Upper lobe of left lung (tissue), 6 donors: Measurements from ENCODE around the gene BRDT. TPM values are rescaled to one million over a fixed set of nuclear protein-coding genes. Genes with fewer than 3 reads are reported as not detected.

Experiments used
- ATAC-seq, 2 donors: fragments of 200-7000 bp; cut with Tn5 transposase; one replicate each; pipeline ENCODE4 v1.9.1; 2022; ENCODE audit warnings: mild to moderate bottlenecking in 2 of 2, moderate library complexity in 2 of 2; ENCODE audit not compliant: low FRiP score in 2 of 2
- DNase-seq, 2 donors: peaks; one replicate each; pipeline ENCODE4 v3.0.0-alpha.2; 2019 to 2020
- H3K27ac ChIP-seq, 4 donors: fragments of 200-600 bp; sonication (generic); one replicate each; pipeline ENCODE4 v1.5.1; 2016 to 2019
- H3K27me3 ChIP-seq, 4 donors: fragments of 200-600 bp; sonication (generic); one replicate each; pipeline ENCODE4 v1.5.1; 2017 to 2019
- H3K36me3 ChIP-seq, 4 donors: fragments of 200-600 bp; sonication (generic); one replicate each; pipeline ENCODE4 v1.5.1; 2016 to 2019
- H3K4me1 ChIP-seq, 4 donors: fragments of 200-600 bp; sonication (generic); one replicate each; pipeline ENCODE4 v1.5.1; 2018 to 2019
- H3K4me3 ChIP-seq, 4 donors: fragments of 200-600 bp; sonication (generic); one replicate each; pipeline ENCODE4 v1.5.1; 2017 to 2019; ENCODE audit warnings: mild to moderate bottlenecking in 2 of 4, moderate library complexity in 1 of 4
- H3K9me3 ChIP-seq, 4 donors: fragments of 200-600 bp; sonication (generic); one replicate each; pipeline ENCODE4 v1.5.1; 2018 to 2019
- EP300 ChIP-seq, 4 donors: sonication (generic); formaldehyde crosslinking; IDR thresholded peaks; one replicate each; pipeline ENCODE4 v1.5.1; 2017; ENCODE audit warnings: antibody characterized with exemption in 4 of 4, control low read depth in 2 of 4
- POLR2A ChIP-seq, 4 donors: fragments of 450-650 bp; IDR thresholded peaks; one replicate each; pipeline ENCODE4 v1.5.1; 2016 to 2017; ENCODE audit warnings: antibody characterized with exemption in 4 of 4, mild to moderate bottlenecking in 2 of 4
- POLR2AphosphoS5 ChIP-seq, 2 donors: sonication (generic); formaldehyde crosslinking; IDR thresholded peaks; one replicate each; pipeline ENCODE4 v1.5.1; 2017; ENCODE audit warnings: antibody characterized with exemption in 2 of 2
- WGBS, 2 donors: methylation state at CpG; one replicate each; pipeline ENCODE4 v1.1.5; 2017 to 2018; 5-methylcytosine and 5-hydroxymethylcytosine counted together
- total RNA-seq, 6 donors: library from RNA; depleted of rRNA in 4 of 6; stranded (reverse); fragments of >200 nt in 4 of 6; gene quantifications; one replicate each; pipeline versions ENCODE4 v1.1.0 to v1.2.1, GENCODE V29; 2016 to 2021
- TF ChIP-seq, protein P1 (sequence below), 6 experiments: fragments of 450-650 bp in 4 of 6; fragments of 200-600 bp in 2 of 6; sonication (generic) in 2 of 6; IDR thresholded peaks; one replicate each; pipeline ENCODE4 v1.5.1; 2016 to 2019; ENCODE audit warnings: antibody characterized with exemption in 6 of 6
- donor health status: DM: no; HTN: no; CAD: no; lungs with moderate emphysema.
- donor health status: DM: no; HTN: yes; CAD: no; lungs with severe emphysema.

The BRDT gene
- total RNA-seq, 6 donors from 2014 or later = not detected

- 92 to 96% methylated on average over 2 to 3 of the region's 3 CpGs for WGBS, 2 donors
- Histone ChIP-seq H3K27me3 (no peaks in the 10 kb centered on the region), H3K4me1 (no peaks in the 10 kb centered on the region), H3K27ac (no peak overlapping the region), H3K36me3 (no peaks in the 10 kb centered on the region), H3K9me3 (no peaks in the 10 kb centered on the region), H3K4me3 (no peak overlapping the region)
- ATAC-seq (no peak), DNase-seq (no peak)
- TF ChIP-seq POLR2AphosphoS5 (IDR thresholded peaks at IDR 0.05) = no peak
- TF ChIP-seq, protein P1, sequence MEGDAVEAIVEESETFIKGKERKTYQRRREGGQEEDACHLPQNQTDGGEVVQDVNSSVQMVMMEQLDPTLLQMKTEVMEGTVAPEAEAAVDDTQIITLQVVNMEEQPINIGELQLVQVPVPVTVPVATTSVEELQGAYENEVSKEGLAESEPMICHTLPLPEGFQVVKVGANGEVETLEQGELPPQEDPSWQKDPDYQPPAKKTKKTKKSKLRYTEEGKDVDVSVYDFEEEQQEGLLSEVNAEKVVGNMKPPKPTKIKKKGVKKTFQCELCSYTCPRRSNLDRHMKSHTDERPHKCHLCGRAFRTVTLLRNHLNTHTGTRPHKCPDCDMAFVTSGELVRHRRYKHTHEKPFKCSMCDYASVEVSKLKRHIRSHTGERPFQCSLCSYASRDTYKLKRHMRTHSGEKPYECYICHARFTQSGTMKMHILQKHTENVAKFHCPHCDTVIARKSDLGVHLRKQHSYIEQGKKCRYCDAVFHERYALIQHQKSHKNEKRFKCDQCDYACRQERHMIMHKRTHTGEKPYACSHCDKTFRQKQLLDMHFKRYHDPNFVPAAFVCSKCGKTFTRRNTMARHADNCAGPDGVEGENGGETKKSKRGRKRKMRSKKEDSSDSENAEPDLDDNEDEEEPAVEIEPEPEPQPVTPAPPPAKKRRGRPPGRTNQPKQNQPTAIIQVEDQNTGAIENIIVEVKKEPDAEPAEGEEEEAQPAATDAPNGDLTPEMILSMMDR (IDR thresholded peaks at IDR 0.05) = no peak
- no peak for TF ChIP-seq EP300 (IDR thresholded peaks at IDR 0.05)
- TF ChIP-seq POLR2A (IDR thresholded peaks at IDR 0.05) = no peak
Measured at GRCh38 chr1:91944087-91944486, 5.1 kb upstream of the BRDT start.

GRCh38 chr1:91948097-91948496, 1.1 kb upstream of the BRDT start:
- no peak for ATAC-seq
- Histone ChIP-seq H3K4me1 (no peaks in the 10 kb centered on the region), H3K4me3 (peak overlapping the region in 1 of 4 donors; percentile 11), H3K9me3 (no peaks in the 10 kb centered on the region), H3K27me3 (no peaks in the 10 kb centered on the region), H3K27ac (peak overlapping the region in 2 of 4 donors; percentile 6 to 44), H3K36me3 (no peaks in the 10 kb centered on the region)
- 59 to 62% methylated on average over 4 of the region's 4 CpGs for WGBS, 2 donors
- no peak for DNase-seq
- TF ChIP-seq POLR2A (IDR thresholded peaks at IDR 0.05) (no peak), POLR2AphosphoS5 (IDR thresholded peaks at IDR 0.05) (no peak), EP300 (IDR thresholded peaks at IDR 0.05) (no peak)
- TF ChIP-seq, protein P1 (IDR thresholded peaks at IDR 0.05) = no peak

DNA sequence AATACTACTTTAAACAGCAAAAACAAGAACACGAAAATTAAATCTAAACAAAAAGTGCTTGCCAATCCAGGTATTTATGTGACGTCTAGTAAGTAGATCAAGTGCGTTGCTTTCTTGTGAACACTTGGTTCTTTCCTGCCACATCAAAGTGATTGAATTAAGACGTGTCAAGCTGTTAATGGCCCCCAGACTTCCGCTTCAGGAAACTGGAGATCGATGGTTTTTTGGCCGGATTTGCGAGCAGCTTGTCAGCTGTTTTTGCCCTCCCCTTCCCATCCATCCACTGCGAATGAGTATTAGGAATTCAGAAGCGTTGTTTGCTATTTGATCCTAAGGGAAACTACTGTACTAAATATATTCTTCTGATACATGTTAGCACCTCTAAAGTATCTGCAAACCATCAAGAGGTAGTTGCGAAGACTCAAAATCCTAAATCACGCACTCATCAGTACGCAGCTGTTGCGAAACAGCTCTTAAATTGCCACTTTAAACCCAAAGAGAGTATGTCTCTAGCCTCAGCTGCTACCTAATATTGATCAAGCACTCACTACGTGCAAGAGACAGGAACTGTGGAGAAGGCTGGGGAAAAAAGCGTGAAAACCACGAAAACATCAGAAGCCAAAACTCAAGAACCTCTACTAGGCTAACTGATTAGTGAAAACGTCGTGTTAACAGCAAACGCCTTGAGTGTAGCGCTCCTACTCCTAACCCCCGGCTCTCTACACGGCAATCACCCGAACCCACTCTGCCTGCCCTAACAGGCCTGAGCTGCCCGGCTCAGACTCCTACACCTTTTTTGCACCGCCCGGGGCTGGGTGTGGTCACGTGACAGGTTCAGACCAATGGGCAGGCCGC, 473 bp upstream of the BRDT start:
- Histone ChIP-seq H3K27me3 (no peaks in the 10 kb centered on the region), H3K4me3 (peak overlapping the region in 1 of 4 donors; percentile 11), H3K27ac (peak overlapping the region in 1 of 4 donors; percentile 44), H3K9me3 (no peaks in the 10 kb centered on the region), H3K36me3 (no peaks in the 10 kb centered on the region), H3K4me1 (no peaks in the 10 kb centered on the region)
- DNase-seq = no peak
- 62 to 63% methylated on average over 25 to 29 of the region's 29 CpGs for WGBS, 2 donors
- TF ChIP-seq, protein P1 (IDR thresholded peaks at IDR 0.05) = no peak
- TF ChIP-seq POLR2AphosphoS5 (IDR thresholded peaks at IDR 0.05) (no peak), POLR2A (IDR thresholded peaks at IDR 0.05) (no peak), EP300 (IDR thresholded peaks at IDR 0.05) (no peak)
- ATAC-seq = peak; percentile 30 to 52

GRCh38 chr1:91952187-91952586, 3.0 kb downstream of the BRDT start:
- ATAC-seq = no peak
- no peaks in the 10 kb centered on the region for H3K36me3 ChIP-seq
- TF ChIP-seq POLR2AphosphoS5 (IDR thresholded peaks at IDR 0.05) (no peak), EP300 (IDR thresholded peaks at IDR 0.05) (no peak), POLR2A (IDR thresholded peaks at IDR 0.05) (no peak)
- no peaks in the 10 kb centered on the region for H3K9me3 ChIP-seq
- 48 to 63% methylated on average over 2 of the region's 2 CpGs for WGBS, 2 donors
- no peak for DNase-seq
- no peak overlapping the region for H3K27ac ChIP-seq
- no peaks in the 10 kb centered on the region for H3K4me1 ChIP-seq
- no peaks in the 10 kb centered on the region for H3K27me3 ChIP-seq
- no peak overlapping the region for H3K4me3 ChIP-seq

GRCh38 chr1:91958926-91959325, 9.7 kb downstream of the BRDT start:
- Histone ChIP-seq H3K27me3 (no peaks in the 10 kb centered on the region), H3K4me3 (no peak overlapping the region), H3K27ac (no peak overlapping the region), H3K4me1 (no peaks in the 10 kb centered on the region), H3K9me3 (no peaks in the 10 kb centered on the region), H3K36me3 (no peaks in the 10 kb centered on the region)
- TF ChIP-seq POLR2A (IDR thresholded peaks at IDR 0.05) (no peak), POLR2AphosphoS5 (IDR thresholded peaks at IDR 0.05) (no peak), EP300 (IDR thresholded peaks at IDR 0.05) (no peak)
- TF ChIP-seq, protein P1 (IDR thresholded peaks at IDR 0.05) = no peak
- 73 to 74% methylated on average over 5 of the region's 5 CpGs for WGBS, 2 donors
- no peak for ATAC-seq
- no peak for DNase-seq
